RKO (cell line): ENCODE measurements around the gene CD48.
"Not testable (repeated sequence)": the region's sequence is repeated elsewhere in the genome, so short reads cannot be mapped to it uniquely, and the experiment has no call there.

Source experiments
- DNase-seq: peaks from one replicate; pipeline ENCODE4 v3.0.0-alpha.2; 2016; ENCODE audit warnings: low spot score

Gene CD48

DNA sequence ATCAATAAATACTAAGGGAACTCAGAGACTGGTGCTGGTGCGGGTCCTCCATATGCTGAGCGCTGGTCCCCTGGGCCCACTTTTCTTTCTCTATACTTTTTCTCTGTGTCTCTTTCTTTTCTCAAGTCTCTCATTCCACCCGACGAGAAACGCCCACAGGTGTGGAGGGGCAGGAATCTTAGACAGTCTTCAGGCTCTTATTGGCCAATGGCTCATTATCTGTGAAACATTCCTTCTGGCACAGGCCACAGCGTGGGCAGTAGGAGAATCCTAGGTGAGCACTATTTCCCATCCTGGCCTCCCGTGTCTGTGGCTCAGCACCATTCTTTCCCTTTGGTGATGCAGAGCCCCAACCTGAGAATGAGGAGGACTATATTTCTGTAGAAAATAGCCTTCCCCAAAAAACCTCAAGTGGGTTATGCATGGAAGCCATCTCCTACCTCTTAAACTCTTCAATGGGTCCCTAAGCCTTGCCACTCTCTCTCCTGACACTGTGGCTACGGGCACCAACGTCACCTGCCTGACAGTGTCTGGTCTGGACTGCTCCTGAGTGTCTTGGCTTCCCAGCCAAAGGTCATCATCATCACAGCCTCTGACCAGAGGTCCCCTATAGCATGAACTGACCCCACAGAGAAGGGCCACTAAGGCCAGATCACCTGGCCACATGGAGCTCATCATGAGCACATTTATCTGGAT is 58.5 kb downstream of the CD48 start:
- no peak for DNase-seq

- DNase-seq = not testable (repeated sequence)
These were observed 59.5 kb downstream of the CD48 start for GRCh38 chr1:160652065-160652641.

DNA sequence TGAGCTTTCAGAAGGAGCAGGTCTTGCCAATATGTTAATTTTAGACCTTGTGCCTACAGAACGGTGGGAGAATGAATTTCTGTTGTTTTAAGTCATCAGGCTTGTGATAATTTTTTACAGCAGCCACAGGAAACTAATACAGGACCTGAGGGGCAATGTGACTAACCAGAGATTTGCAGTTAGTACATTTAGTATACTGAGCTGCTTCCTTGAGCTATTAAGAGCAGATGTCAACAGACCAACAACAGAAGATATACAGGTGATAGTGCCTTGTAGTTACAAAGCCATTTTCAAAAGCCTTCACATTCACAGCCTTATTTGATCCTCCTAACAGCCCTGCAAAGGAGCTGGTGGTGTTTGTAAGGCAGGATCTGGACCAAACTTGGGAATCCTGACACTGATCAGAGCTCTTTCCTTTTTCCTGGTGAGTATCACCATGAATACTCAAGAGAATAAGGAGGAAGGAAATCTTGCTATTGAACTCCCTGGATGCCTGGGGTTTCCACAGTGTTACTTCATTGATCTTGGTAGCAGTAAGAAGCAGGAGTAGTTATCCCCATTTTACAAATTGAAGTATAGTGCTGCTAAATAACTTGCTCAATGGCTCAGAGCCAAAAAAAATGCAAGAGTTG is 60.1 kb downstream of the CD48 start:
- no peak for DNase-seq

DNA sequence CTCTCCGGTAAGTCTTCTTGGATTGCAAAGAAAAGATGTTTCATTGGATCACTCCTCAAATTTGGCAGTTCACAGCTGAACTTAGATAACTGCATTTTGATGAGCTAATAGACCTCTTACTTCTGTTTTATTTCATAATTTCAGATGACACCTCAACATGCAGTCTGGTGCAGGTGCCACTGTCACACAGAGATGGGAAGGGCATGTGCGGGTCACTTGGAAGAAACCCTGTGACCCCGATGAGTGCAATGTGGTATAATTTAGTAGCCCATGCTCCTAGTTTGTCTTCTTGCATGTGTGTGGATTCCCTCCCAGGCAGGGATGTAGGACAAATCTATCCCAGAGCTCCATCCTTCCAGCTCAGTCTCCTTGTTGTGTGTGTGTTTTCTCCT is 64.3 kb downstream of the CD48 start:
- DNase-seq = no peak

DNA sequence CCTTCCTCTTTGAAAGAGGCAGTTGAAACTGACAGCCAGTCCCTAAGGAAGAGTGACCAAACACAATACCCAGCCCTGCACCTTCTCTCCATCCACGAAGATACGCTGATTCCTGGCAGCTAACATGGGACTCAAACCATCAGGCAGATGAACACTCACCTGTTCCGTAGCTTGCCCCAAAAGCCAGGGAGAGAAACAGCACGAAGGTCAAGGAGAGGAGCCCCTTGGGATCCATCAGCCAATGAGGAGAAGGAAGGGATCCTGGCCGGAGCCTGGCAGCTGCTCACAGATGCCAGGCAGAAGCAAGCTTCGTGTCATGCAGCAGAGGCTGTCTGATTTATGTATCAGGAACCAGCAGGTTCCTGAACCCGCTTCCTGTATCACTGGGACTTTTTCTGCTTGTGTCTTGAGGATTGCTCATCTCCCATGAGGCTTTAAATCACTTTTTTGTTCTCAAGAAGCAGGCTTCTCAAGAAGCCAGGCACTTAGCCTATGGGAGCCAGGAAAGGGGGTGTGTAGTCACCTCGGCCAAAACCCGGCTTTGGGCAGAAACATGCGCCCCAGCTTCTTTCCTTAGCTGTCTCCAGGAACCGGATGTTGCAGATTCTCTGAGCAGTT is 64.8 kb downstream of the CD48 start, which contains the start of gene SLAMF1:
SLAMF1 (minus strand) TSS at position 334 of the 618 bp plus-strand sequence; CDS start at position 235, 99 bp downstream.
- no peak for DNase-seq

- no peak for DNase-seq
These were observed 65.4 kb downstream of the CD48 start for GRCh38 chr1:160646180-160646579.

DNA sequence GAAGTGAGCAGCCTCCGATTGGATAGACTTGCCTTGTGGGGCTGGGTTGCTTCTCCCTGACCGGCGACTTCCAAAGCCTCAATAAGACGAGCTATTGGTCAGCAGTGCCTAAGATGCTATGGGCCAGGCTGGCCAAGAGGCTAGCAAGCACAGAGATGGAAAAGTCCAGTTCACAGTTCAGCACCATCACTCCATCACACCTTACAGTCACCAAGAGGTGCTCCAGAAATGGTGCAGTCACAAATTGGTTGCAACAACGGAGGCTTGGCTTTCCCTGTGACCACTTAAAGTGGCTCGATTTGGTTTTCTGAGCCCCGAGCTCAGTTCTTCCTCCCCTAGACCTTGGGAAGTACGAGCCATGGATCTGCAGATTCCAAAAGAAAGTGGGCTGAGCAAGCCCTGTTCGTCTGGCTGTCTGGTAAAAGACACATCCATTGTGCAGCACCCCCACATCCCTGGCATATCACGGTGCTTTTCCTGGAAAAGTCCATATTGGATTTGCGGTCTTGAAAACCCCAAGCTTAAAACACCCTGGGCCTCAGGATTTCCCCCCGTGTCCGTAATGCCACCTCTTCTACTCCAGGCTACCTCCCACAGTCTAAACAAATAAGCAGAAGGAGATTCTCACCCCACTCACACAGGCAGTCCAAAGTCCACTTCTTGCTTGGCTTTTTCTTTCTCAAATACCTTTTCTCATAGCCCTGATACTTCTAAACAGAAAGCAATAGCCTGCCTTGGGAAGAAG is 66.1 kb downstream of the CD48 start:
- no peak for DNase-seq

- DNase-seq = no peak
These were observed 67.2 kb downstream of the CD48 start for GRCh38 chr1:160644399-160644798.

DNA sequence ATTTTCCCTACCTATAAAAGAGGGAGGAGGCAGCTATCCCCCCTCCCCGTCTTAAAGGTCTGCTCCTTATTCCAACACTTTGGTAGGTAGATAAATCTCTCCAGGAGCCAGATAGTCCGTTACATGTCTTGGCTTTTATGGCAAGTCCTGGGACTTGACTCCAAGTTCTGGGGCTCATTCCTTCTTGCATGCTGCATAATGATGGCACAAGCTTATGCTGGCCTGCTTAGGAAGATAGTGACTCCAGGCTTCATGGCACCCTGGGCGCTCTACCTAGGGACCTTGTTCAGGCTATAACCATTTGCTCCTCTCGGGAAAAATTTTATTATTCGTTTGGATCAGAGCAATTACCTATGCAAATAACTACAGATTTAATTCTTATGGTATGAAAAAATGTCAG is 68.5 kb downstream of the CD48 start:
- no peak for DNase-seq

DNA sequence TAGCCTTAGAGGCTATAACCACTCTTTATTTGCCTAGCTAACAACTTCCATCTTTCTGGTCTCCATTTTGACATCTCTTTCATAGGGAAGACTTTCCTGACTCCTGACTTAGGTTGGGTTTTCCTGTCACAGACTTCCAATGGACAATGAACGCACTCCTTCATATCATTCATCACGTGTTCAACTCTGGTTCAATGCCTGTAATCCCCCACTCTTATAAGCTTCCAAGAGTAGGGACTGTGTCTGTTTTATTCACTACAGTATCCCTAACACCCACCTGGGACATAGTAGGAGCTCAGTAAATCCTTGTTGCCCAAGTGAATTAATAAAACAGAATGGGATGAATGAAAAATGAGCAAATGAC is 69.4 kb downstream of the CD48 start:
- DNase-seq = no peak

DNA sequence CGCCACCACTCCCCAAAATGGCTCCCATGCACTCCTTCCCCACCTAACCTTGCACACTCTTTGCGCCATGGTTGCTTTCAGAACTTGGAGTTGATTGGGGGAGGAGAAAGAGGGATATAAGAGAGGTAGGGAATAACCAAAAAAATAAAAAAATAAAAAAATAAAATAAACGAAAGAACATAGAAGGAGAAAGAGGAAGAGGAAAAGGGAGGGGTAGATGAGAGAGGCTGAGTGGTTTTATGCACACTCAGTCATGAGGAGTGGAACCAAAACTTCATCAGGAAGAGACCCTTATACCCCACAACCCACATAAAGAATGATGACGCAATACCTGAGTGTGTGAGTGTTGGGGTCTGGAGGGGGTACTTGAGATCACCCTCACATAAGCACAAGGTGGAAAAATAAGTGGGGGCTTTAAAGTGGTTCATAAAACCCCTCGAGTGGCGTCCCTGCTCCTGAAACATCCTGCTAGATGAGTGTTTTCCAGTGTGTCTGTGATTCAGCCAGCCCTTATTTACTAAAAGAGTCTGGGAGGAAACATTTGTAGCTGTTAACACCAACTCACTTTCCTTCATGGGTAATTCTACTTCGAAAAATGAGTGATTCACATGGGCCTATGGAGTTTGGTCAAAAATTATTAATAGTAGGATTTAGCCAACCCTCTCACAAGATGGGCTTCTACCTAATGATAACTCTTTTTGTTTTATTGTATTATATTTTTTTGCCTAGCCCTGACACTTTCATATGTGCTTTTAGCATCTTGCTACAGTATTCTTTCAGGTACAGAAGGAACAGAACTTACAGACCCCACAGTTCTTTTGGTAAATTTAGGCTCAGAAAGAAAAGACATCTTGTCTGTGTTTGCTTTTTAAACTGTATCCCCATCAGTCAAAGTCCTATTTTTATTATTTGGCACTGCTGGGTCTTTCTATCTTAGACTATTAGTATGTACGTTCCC is 70.0 kb downstream of the CD48 start:
- no peak for DNase-seq

DNA sequence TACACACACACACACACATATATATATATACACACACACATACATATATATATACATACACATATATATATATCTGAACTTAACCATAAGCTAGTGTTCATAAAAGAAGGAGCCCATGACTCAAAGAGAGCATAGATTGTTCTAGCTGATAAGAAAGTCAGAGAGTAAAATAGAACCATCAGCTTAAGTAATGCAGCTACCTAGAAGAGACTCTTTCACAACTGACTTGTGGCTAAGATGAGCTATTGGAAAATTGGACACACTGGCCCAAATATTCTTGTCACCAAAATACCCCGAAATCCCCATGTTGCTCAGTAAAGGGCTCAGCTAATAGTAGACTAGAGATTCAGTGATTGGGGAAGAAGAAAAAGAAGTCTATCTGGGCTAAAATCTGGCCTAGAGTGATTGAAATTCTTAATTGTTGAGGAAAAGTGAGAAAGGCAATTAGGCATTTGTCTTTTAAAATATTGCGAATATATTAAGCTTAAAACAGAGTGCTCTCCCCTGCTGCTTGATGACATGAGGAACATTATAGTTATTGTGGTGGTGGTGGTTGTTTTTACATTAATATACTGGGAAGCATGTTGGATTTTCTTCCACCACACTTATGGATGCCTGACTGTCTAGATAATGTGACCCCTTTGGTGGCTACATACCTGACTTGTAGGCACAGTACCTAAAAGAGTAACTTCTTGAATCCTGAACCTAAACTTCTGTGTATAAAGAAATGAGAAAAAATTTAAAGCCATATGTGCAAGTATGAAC is 71.1 kb downstream of the CD48 start:
- DNase-seq = no peak

- no peak for DNase-seq
These were observed 72.0 kb downstream of the CD48 start for GRCh38 chr1:160639652-160640051.

DNA sequence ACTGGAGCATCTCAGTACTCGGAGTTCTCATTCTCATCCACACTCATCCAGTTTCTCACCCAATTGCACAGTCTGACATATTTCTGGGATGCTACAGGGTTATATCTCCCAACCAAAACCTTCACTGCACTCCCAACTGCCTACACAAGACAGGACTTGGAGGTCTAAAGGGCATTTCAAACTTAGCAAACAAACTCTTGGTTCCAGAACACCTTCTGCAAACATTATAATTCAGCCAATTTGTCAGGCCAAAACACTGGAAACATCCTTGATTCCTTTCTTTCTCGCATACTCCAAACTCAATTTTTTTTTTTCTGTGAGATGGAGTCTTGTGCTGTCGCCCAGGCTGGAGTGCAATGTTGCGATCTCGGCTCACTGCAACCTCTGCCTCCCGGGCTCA is 72.7 kb downstream of the CD48 start:
- DNase-seq = no peak

- DNase-seq = no peak
These were observed 73.1 kb downstream of the CD48 start for GRCh38 chr1:160638540-160638857.

DNA sequence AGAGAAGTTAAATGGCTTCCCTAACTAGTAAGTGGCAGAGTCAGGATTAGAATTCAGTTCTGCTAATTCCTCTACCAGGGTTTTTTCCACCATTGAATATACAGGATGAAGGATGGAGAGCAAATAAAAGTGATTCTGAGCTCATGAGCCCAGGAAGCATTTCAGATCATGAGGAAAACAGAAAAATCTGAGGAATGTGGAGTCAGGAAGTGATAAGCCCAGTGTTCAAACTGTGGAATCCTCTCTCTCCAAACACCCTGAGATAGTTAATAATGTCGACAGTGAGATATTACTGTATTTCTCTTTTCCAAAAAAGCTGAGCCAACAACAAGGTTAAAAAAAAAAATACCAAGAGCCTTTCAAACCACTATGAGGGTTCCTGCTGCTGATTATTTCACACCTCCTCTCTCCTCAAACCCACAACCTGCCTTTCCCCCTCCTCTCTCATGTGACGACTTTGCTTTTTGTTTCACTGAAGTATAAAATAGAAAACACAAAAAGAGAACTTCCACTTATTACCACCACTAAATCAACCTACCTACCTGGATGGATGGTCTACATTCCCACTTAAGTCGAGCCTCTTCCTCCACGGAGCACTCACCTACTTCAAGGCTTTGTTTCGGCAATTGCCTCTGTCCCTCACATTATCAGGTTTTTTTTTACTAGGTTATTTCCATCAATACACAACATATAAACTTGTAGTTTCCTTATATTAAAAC is 73.6 kb downstream of the CD48 start:
- DNase-seq = no peak

- DNase-seq = no peak
These were observed 74.6 kb downstream of the CD48 start for GRCh38 chr1:160637065-160637464.

GRCh38 chr1:160636547-160636946 is 75.1 kb downstream of the CD48 start:
- DNase-seq = no peak

- no peak for DNase-seq
These were observed 75.5 kb downstream of the CD48 start for GRCh38 chr1:160636076-160636475.
